HepG2 (cell line): ENCODE data around the gene NKD1. TPM values are rescaled to one million over a fixed set of nuclear protein-coding genes. Genes with fewer than 3 reads are reported as not detected.

Source experiments
- ATAC-seq: fragments of 200-7000 bp; cut with Tn5 transposase; 3 replicates; pipeline ENCODE4 v1.9.1; 2020; ENCODE audit warnings: mild to moderate bottlenecking, moderate library complexity
- BruUV-seq: library from RNA; stranded (reverse); fragments of 400-500 nt; replicated peaks from 2 replicates; lab custom pipeline; 2021; lab: Mats Ljungman, UMichigan
- CTCF ChIA-PET: fragments of 300-600 bp; formaldehyde crosslinking; extraction: SDS; loops from one replicate; lab custom pipeline; 2021; ENCODE audit warnings: low total read pairs, inconsistent platforms, low intra/inter-chr PET ratio; lab: Yijun Ruan, JAX
- POLR2A ChIA-PET: fragments of 350-600 bp; sonication (Branson Sonifier 250); formaldehyde crosslinking; loops from one replicate; lab custom pipeline; 2020; ENCODE audit warnings: antibody characterized with exemption, inconsistent platforms; lab: Yijun Ruan, JAX
- DNase-seq: peaks from one replicate; pipeline ENCODE4 v3.0.0-alpha.2; 2015; ENCODE audit warnings: low spot score
- FAIRE-seq: peaks from 3 replicates; lab custom pipeline; 2011; peaks lifted over from hg19 to GRCh38; lab: Jason Lieb, UNC
- H2AFZ ChIP-seq: one replicate; pipeline ENCODE4 v1.6.1; 2011; ENCODE audit warnings: low read length, inconsistent platforms
- H3K27ac ChIP-seq: fragments of 300-600 bp; 3 replicates; pipeline ENCODE4 v1.8.0; 2011; ENCODE audit warnings: mixed run types, mild to moderate bottlenecking, mixed read lengths, low read length, inconsistent platforms; ENCODE audit not compliant: insufficient read depth; ENCODE audit errors: extremely low read length
- H3K27me3 ChIP-seq, 2 experiments: fragments of 200-600 bp in 1 of 2; 2 replicates in 1 of 2; 3 replicates in 1 of 2; pipeline versions ENCODE4 v1.6.0 to v1.8.0; 2011; ENCODE audit warnings: low read length in 2 of 2, mild to moderate bottlenecking in 2 of 2, moderate library complexity in 2 of 2, inconsistent platforms in 1 of 2; ENCODE audit not compliant: insufficient read depth in 2 of 2, control insufficient read depth in 1 of 2
- H3K36me3 ChIP-seq, 2 experiments: fragments of 200-600 bp in 1 of 2; replicated peaks in 1 of 2; 2 replicates in 1 of 2; 3 replicates in 1 of 2; pipeline versions ENCODE4 v1.5.1 to v1.8.0; 2011; ENCODE audit warnings: low read length in 2 of 2, inconsistent platforms in 1 of 2; ENCODE audit not compliant: insufficient read depth in 2 of 2, control insufficient read depth in 1 of 2
- H3K4me1 ChIP-seq: 2 replicates; pipeline ENCODE4 v1.5.1; 2012; ENCODE audit warnings: low read length, inconsistent platforms; ENCODE audit not compliant: insufficient read depth
- H3K4me2 ChIP-seq: 2 replicates; pipeline ENCODE4 v1.6.0; 2011; ENCODE audit warnings: low read depth, low read length, inconsistent platforms
- H3K4me3 ChIP-seq, 3 experiments: fragments of 200-600 bp in 1 of 3; sonication (generic), shearing (Covaris generic) in 1 of 3; replicated peaks in 1 of 3; 2 replicates each; pipeline ENCODE4 v1.5.1; 2011 to 2016; ENCODE audit warnings: low read length in 3 of 3, inconsistent platforms in 2 of 3, low read depth in 2 of 3, mild to moderate bottlenecking in 2 of 3, control low read depth in 1 of 3, mixed read lengths in 1 of 3; ENCODE audit not compliant: insufficient read depth in 1 of 3
- H3K79me2 ChIP-seq: one replicate; pipeline ENCODE4 v1.6.1; 2011; ENCODE audit warnings: low read length, inconsistent platforms; ENCODE audit not compliant: insufficient read depth
- H3K9ac ChIP-seq: 2 replicates; pipeline ENCODE4 v1.6.0; 2011; ENCODE audit warnings: mild to moderate bottlenecking, low read depth, low read length, inconsistent platforms; ENCODE audit not compliant: insufficient read depth
- H3K9me3 ChIP-seq: 2 replicates; pipeline ENCODE4 v1.5.1; 2012; ENCODE audit warnings: mild to moderate bottlenecking, low read length
- H4K20me1 ChIP-seq: 2 replicates; pipeline ENCODE4 v1.6.0; 2011; ENCODE audit warnings: inconsistent platforms, mild to moderate bottlenecking, low read length, moderate library complexity; ENCODE audit not compliant: insufficient read depth
- AKAP8 ChIP-seq: sonication (generic); formaldehyde crosslinking; IDR thresholded peaks from 2 replicates; pipeline ENCODE4 v1.5.1; 2020; ENCODE audit warnings: mild to moderate bottlenecking, missing genetic modification reagents
- ARNT ChIP-seq: fragments of 450-650 bp; IDR thresholded peaks from 2 replicates; pipeline ENCODE4 v1.6.1; 2017
- BATF2 ChIP-seq: sonication (generic); formaldehyde crosslinking; IDR thresholded peaks from 2 replicates; pipeline ENCODE4 v1.8.0; 2022; ENCODE audit warnings: mild to moderate bottlenecking, missing genetic modification reagents, moderate library complexity
- CERS6 ChIP-seq: sonication (generic); formaldehyde crosslinking; IDR thresholded peaks from 2 replicates; pipeline ENCODE4 v1.5.0; 2020; ENCODE audit warnings: missing genetic modification reagents
- ELK4 ChIP-seq: sonication (generic); formaldehyde crosslinking; IDR thresholded peaks from 2 replicates; pipeline ENCODE4 v1.9.0; 2021; ENCODE audit warnings: missing genetic modification reagents, borderline replicate concordance
- HCFC1 ChIP-seq: fragments of 150-350 bp; IDR thresholded peaks from 2 replicates; pipeline ENCODE4 v1.6.1; 2014; ENCODE audit warnings: low read depth, low read length
- KDM1A ChIP-seq: IDR thresholded peaks from 2 replicates; pipeline ENCODE4 v1.6.1; 2016; ENCODE audit warnings: missing compliant biosample characterization
- ZBTB44 ChIP-seq: sonication (generic); formaldehyde crosslinking; IDR thresholded peaks from 2 replicates; pipeline ENCODE4 v1.4.0; 2020; ENCODE audit warnings: missing genetic modification reagents
- ZNF276 ChIP-seq: sonication (generic); formaldehyde crosslinking; IDR thresholded peaks from 2 replicates; pipeline ENCODE4 v1.4.0; 2020; ENCODE audit warnings: mild to moderate bottlenecking, low read depth, missing genetic modification reagents
- ZNF574 ChIP-seq: sonication (generic); formaldehyde crosslinking; IDR thresholded peaks from 2 replicates; pipeline ENCODE4 v1.4.0; 2020; ENCODE audit warnings: missing genetic modification reagents
- WGBS: methylation state at CpG from one replicate; pipeline ENCODE4 v1.1.6; 2017; ENCODE audit warnings: low lambda C conversion rate; 5-methylcytosine and 5-hydroxymethylcytosine counted together
- in situ Hi-C: cut with HindIII; loops from 2 replicates; pipeline ENCODE4 v1.10.0; 2017; ENCODE audit warnings: low pct_unique_long_range_greater_than_20kb; ENCODE audit not compliant: extremely low pct_ligation_motif_present
- intact Hi-C: fragments of 100-400 bp; cut with micrococcal nuclease; formaldehyde crosslinking; loops from one replicate; pipeline ENCODE4 v1.10.0; 2022; ENCODE audit not compliant: unreplicated experiment
- polyA plus RNA-seq, 8 experiments: library from polyadenylated mRNA; depleted of rRNA in 3 of 8; stranded (reverse) in 7 of 8; unstranded in 1 of 8; fragments of >200 nt; fragmentation: Illumina TruSeq in 4 of 8; extraction: Trizol in 4 of 8; gene quantifications; 2 replicates each; pipeline versions ENCODE4 v1.2.1 to v1.2.3, GENCODE V29; 2011 to 2016; ENCODE audit warnings: low read depth in 4 of 8, missing spikeins in 1 of 8, mixed read lengths in 1 of 8; ENCODE audit not compliant: insufficient read depth in 1 of 8
- total RNA-seq, 5 experiments: library from RNA; depleted of rRNA; stranded (reverse); fragments of >200 nt; fragmentation: Illumina TruSeq; extraction: Trizol; gene quantifications; 2 replicates each; pipeline ENCODE4 v1.2.3, GENCODE V29; 2016; ENCODE audit warnings: low read depth in 1 of 5

The NKD1 gene
- total and polyA plus RNA-seq, 2 of the 13 experiments (the other 11 are each of a cell fraction or from before 2014, with no cell fraction given), result 70.4 to 121 TPM

GRCh38 chr16:50692999-50693781 lies 145.0 kb downstream of the NKD1 start, which contains the start of gene NOD2:
Gene NOD2, plus strand, starts transcription at chr16:50693606. Its CDS starts 5,890 bp downstream, at chr16:50699496.
- CTCF ChIA-PET, result no interaction called here
- no peaks in the 10 kb centered on the region for H3K9me3 ChIP-seq
- no peaks in the 10 kb centered on the region for H4K20me1 ChIP-seq
- H3K4me3 ChIP-seq, result peak within 1 kb of the TSS; percentile 35 to 69 (median 38); a peak in 4 of 6 replicates
- H3K4me2 ChIP-seq, result peak within 1 kb of the TSS; percentile 71
- H3K79me2 ChIP-seq, result no peaks in the 10 kb centered on the region
- intact Hi-C loops (no loop called here), in situ Hi-C loops (no loop called here)
- DNase-seq, result no peak
- POLR2A ChIA-PET, result no interaction called here
- peak within 1 kb of the TSS; percentile 25; the same call in 1 of the 2 replicates for H3K9ac ChIP-seq
- peaks cover 6 to 42% of the 10 kb centered on the region in 2 experiments; a peak in 4 of 5 replicates for H3K27me3 ChIP-seq
- 46% methylated on average over 24 of the region's 56 CpGs for WGBS
- BruUV-seq, result no TSS peak
- no peak within 1 kb of the TSS for H3K27ac ChIP-seq
- H3K4me1 ChIP-seq, result peaks cover 53% of the 10 kb centered on the region
- FAIRE-seq, result no peak
- no peaks in the 10 kb centered on the region for H3K36me3 ChIP-seq
- ATAC-seq, result peak; percentile 62
- no peak within 1 kb of the TSS for H2AFZ ChIP-seq
- 0 out of 2 replicates have a peak, but pooled peaks have one; percentile 13 for TF ChIP-seq ZNF276 (CRISPR knock-in tag)
- no peak for TF ChIP-seq KDM1A (CRISPR knock-in tag)
- TF ChIP-seq ZBTB44 (CRISPR knock-in tag), result no peak
- no peak for TF ChIP-seq BATF2 (CRISPR knock-in tag)
- TF ChIP-seq CERS6 (CRISPR knock-in tag), result no peak
- no peak for TF ChIP-seq ELK4 (CRISPR knock-in tag)
- TF ChIP-seq ARNT, result no peak
- no peak for TF ChIP-seq HCFC1
- peak; percentile 19; the same call in 1 of the 2 replicates for TF ChIP-seq ZNF574 (CRISPR knock-in tag)
- TF ChIP-seq AKAP8 (CRISPR knock-in tag), result 0 out of 2 replicates have a peak, but pooled peaks have one; percentile 24
